Measurements from ENCODE around the gene CFAP221.

Gene CFAP221

GRCh38 chr2:119537792-119538191, 6.5 kb upstream of the CFAP221 start:
- DNase-seq = no peak

- DNase-seq = no peak
These were observed 2.8 kb upstream of the CFAP221 start for GRCh38 chr2:119541476-119541875.

GRCh38 chr2:119544939-119545475, 758 bp downstream of the CFAP221 start:
- no peak for DNase-seq

GRCh38 chr2:119545754-119546446, 1.7 kb downstream of the CFAP221 start:
- DNase-seq = no peak

- no peak for DNase-seq
These were observed 2.2 kb downstream of the CFAP221 start for GRCh38 chr2:119546447-119546767.

- no peak for DNase-seq
These were observed 4.4 kb downstream of the CFAP221 start for GRCh38 chr2:119548516-119549120.

- no peak for DNase-seq
These were observed 5.0 kb downstream of the CFAP221 start for GRCh38 chr2:119549241-119549640.

- no peak for DNase-seq
These were observed 6.1 kb downstream of the CFAP221 start for GRCh38 chr2:119550346-119550745.

- no peak for DNase-seq
These were observed 6.6 kb downstream of the CFAP221 start for GRCh38 chr2:119550856-119551255.

- no peak for DNase-seq
These were observed 8.7 kb downstream of the CFAP221 start for GRCh38 chr2:119552902-119553301.

GRCh38 chr2:119553687-119554344, 9.6 kb downstream of the CFAP221 start:
- DNase-seq = no peak

- DNase-seq = no peak
These were observed 21.2 kb downstream of the CFAP221 start for GRCh38 chr2:119565481-119565880.

GRCh38 chr2:119567292-119567691, 23.0 kb downstream of the CFAP221 start:
- no peak for DNase-seq

- no peak for DNase-seq
These were observed 30.0 kb downstream of the CFAP221 start for GRCh38 chr2:119574108-119574815.

GRCh38 chr2:119574864-119575263, 30.6 kb downstream of the CFAP221 start:
- no peak for DNase-seq

- DNase-seq = no peak
These were observed 31.2 kb downstream of the CFAP221 start for GRCh38 chr2:119575439-119575838.

GRCh38 chr2:119579424-119580295, 35.4 kb downstream of the CFAP221 start:
- no peak for DNase-seq

- no peak for DNase-seq
These were observed 36.4 kb downstream of the CFAP221 start for GRCh38 chr2:119580550-119581072.

GRCh38 chr2:119583291-119583690, 39.0 kb downstream of the CFAP221 start:
- no peak for DNase-seq

GRCh38 chr2:119584469-119584868, 40.2 kb downstream of the CFAP221 start:
- no peak for DNase-seq

GRCh38 chr2:119586085-119586484, 41.8 kb downstream of the CFAP221 start:
- no peak for DNase-seq

- no peak for DNase-seq
These were observed 46.6 kb downstream of the CFAP221 start for GRCh38 chr2:119590873-119591272.

Measured in suppressor macrophage treated with lipopolysaccharide for 1 hour (primary cell).